Erythroblast (primary cell): ENCODE measurements around the gene STARD6.

Experiments used
- GATA1 ChIP-seq: IDR thresholded peaks from 2 replicates; pipeline ENCODE4 v1.6.1; 2011; ENCODE audit warnings: low read depth, mild to moderate bottlenecking, control low read depth, low read length, moderate library complexity
- POLR2A ChIP-seq: IDR thresholded peaks from 2 replicates; pipeline ENCODE4 v1.6.1; 2011; ENCODE audit warnings: mild to moderate bottlenecking, low read length

GRCh38 chr18:54387631-54388030, 30.0 kb upstream of the STARD6 start:
- TF ChIP-seq POLR2A = no peak
- TF ChIP-seq GATA1 = no peak
